OCI-LY7 (cell line): Measurements from ENCODE around the gene PWWP2A. TPM values are rescaled to one million over a fixed set of nuclear protein-coding genes. Genes with fewer than 3 reads are reported as not detected.

Experiments
- BruUV-seq: library from RNA; stranded (reverse); fragments of 400-500 nt; replicated peaks from 2 replicates; lab custom pipeline; 2021; lab: Mats Ljungman, UMichigan
- CTCF ChIA-PET: fragments of 300-600 bp; sonication (Branson Sonifier 250); formaldehyde crosslinking; loops from one replicate; lab custom pipeline; 2022; ENCODE audit warnings: antibody characterized with exemption; ENCODE audit not compliant: unreplicated experiment; lab: Charles Lee
- POLR2A ChIA-PET: fragments of 300-600 bp; sonication (Branson Sonifier 250); formaldehyde crosslinking; loops from one replicate; lab custom pipeline; 2022; ENCODE audit warnings: antibody characterized with exemption; lab: Charles Lee
- DNase-seq: peaks from one replicate; pipeline ENCODE4 v3.0.0-alpha.2; 2015; ENCODE audit warnings: low spot score
- H2AFZ ChIP-seq: fragments of 200-600 bp; sonication (generic), shearing (Covaris generic); 2 replicates; pipeline ENCODE4 v1.6.1; 2014; ENCODE audit warnings: mild to moderate bottlenecking, antibody characterized with exemption, low read length, moderate library complexity
- H3K27ac ChIP-seq: fragments of 200-600 bp; sonication (generic); 2 replicates; pipeline ENCODE4 v1.5.1; 2014; ENCODE audit warnings: mixed run types, low read depth, mild to moderate bottlenecking, moderate library complexity, low read length, inconsistent platforms; ENCODE audit not compliant: poor library complexity, severe bottlenecking
- H3K36me3 ChIP-seq: fragments of 200-600 bp; sonication (generic); 2 replicates; pipeline ENCODE4 v1.6.1; 2014; ENCODE audit warnings: mild to moderate bottlenecking, antibody characterized with exemption, low read length, moderate library complexity, mixed read lengths; ENCODE audit not compliant: insufficient read depth
- H3K4me1 ChIP-seq: fragments of 200-600 bp; sonication (generic); 2 replicates; pipeline ENCODE4 v1.5.1; 2014; ENCODE audit warnings: mild to moderate bottlenecking, low read length; ENCODE audit not compliant: insufficient read depth, poor library complexity, severe bottlenecking
- H3K4me2 ChIP-seq: fragments of 200-600 bp; sonication (generic); 2 replicates; pipeline ENCODE4 v1.6.1; 2014; ENCODE audit warnings: mild to moderate bottlenecking, low read length
- H3K4me3 ChIP-seq: fragments of 200-600 bp; sonication (generic); 2 replicates; pipeline ENCODE4 v1.5.1; 2014; ENCODE audit warnings: mild to moderate bottlenecking, low read depth, low read length; ENCODE audit not compliant: poor library complexity, severe bottlenecking
- H3K79me2 ChIP-seq: fragments of 200-600 bp; sonication (generic); 2 replicates; pipeline ENCODE4 v1.6.1; 2016; ENCODE audit warnings: low read depth, mild to moderate bottlenecking, low read length, moderate library complexity, mixed read lengths; ENCODE audit not compliant: insufficient read depth
- H3K9me2 ChIP-seq: fragments of 200-600 bp; sonication (generic); 2 replicates; pipeline ENCODE4 v1.6.1; 2016; ENCODE audit warnings: mild to moderate bottlenecking, low read length, mixed read lengths; ENCODE audit not compliant: insufficient read depth
- H3K9me3 ChIP-seq: fragments of 200-600 bp; sonication (generic); 2 replicates; pipeline ENCODE4 v1.6.1; 2014; ENCODE audit warnings: mild to moderate bottlenecking, mixed run types, low read length, mixed read lengths
- H4K20me1 ChIP-seq: fragments of 200-600 bp; sonication (generic); 2 replicates; pipeline ENCODE4 v1.6.1; 2014; ENCODE audit warnings: mild to moderate bottlenecking, antibody characterized with exemption, low read length, moderate library complexity, mixed read lengths; ENCODE audit not compliant: insufficient read depth
- EZH2phosphoT487 ChIP-seq: fragments of 200-600 bp; sonication (generic); IDR thresholded peaks from 2 replicates; pipeline ENCODE4 v1.6.1; 2018; ENCODE audit warnings: low read depth, borderline replicate concordance, mild to moderate bottlenecking, mixed run types, antibody characterized with exemption, low read length, moderate library complexity, mixed read lengths
- intact Hi-C: fragments of 100-400 bp; cut with micrococcal nuclease; formaldehyde crosslinking; loops from one replicate; pipeline ENCODE4 v1.10.0; 2022; ENCODE audit not compliant: unreplicated experiment
- total RNA-seq, 2 experiments: library from RNA; depleted of rRNA in 1 of 2; stranded (reverse); fragments of >200 nt in 1 of 2; shearing (Covaris generic) in 1 of 2; gene quantifications; 2 replicates each; pipeline ENCODE4 v1.2.3, GENCODE V29; 2014 to 2022
- TF ChIP-seq, protein P1 (sequence below): fragments of 200-600 bp; sonication (generic); conservative IDR thresholded peaks from 2 replicates; pipeline ENCODE4 v1.5.1; 2014; ENCODE audit warnings: mild to moderate bottlenecking, antibody characterized with exemption, low read length, moderate library complexity, mixed read lengths

PWWP2A gene
- total RNA-seq, 2 experiments from 2014 or later: 28.3 to 28.4 TPM

DNA sequence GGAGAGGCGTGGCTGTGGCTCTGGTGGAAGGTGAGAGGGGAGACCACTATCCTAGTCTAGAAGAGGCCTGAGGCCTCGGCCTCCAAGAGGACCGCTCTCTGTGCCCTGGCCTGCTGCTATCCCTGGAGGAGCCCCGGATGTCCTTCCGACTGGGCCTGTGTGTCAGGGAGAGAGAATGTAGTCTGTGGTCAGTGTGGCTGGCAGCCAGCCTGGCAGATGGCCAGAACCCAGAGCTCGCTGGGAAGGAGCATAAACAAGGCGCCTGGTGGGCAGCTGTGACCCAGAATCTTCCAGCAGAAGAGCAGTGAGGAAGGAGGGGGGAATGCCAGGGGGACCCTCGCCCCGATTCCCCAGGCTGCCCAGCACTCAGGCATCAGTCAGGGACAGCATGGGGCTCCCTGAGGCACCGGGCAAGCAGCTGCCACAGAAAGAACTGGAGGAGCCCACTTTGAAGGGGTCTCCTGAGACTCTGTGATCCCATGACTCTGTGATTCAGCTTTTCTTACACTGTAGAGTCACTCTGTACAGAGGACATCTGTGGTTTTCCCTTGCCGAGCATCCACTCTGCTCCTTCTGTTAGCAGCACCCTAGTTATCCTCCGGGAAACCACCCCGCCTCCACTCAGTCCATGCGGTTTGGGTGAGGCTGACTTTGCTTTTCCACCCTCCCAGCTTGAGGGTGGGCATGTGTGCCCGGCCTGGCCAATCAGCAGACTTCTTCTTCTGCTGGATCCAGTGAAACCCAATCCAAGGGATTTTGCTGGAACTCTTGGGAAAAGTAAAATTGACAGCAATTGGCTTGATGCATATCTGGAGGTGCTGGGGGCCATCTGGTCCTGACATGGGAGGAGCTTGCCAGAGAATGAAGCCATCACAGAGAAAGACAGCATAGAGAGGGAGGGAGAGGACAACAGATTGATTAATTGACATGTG is 46.2 kb upstream of the PWWP2A start:
- H3K79me2 ChIP-seq: no peaks in the 10 kb centered on the region
- POLR2A ChIA-PET: interaction anchor here (1.3 kb wide), 1 partner anchor 11 kb away, joined by 3 read pairs; no protein-coding TSS in a partner anchor
- no peaks in the 10 kb centered on the region for H4K20me1 ChIP-seq
- BruUV-seq: no TSS peak
- no peak overlapping the region for H3K4me3 ChIP-seq
- no peaks in the 10 kb centered on the region for H3K9me2 ChIP-seq
- DNase-seq: no peak
- CTCF ChIA-PET: interaction anchor here (0.6 kb wide), 1 partner anchor 81 kb away, joined by 3 read pairs; no protein-coding TSS in a partner anchor
- H3K4me2 ChIP-seq: no peak overlapping the region
- intact Hi-C loops: no loop called here
- peaks cover 5% of the 10 kb centered on the region for H3K4me1 ChIP-seq
- no peak overlapping the region for H3K27ac ChIP-seq
- H3K9me3 ChIP-seq: no peaks in the 10 kb centered on the region
- no peak overlapping the region for H2AFZ ChIP-seq
- TF ChIP-seq, protein P1, sequence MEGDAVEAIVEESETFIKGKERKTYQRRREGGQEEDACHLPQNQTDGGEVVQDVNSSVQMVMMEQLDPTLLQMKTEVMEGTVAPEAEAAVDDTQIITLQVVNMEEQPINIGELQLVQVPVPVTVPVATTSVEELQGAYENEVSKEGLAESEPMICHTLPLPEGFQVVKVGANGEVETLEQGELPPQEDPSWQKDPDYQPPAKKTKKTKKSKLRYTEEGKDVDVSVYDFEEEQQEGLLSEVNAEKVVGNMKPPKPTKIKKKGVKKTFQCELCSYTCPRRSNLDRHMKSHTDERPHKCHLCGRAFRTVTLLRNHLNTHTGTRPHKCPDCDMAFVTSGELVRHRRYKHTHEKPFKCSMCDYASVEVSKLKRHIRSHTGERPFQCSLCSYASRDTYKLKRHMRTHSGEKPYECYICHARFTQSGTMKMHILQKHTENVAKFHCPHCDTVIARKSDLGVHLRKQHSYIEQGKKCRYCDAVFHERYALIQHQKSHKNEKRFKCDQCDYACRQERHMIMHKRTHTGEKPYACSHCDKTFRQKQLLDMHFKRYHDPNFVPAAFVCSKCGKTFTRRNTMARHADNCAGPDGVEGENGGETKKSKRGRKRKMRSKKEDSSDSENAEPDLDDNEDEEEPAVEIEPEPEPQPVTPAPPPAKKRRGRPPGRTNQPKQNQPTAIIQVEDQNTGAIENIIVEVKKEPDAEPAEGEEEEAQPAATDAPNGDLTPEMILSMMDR: no peak
- TF ChIP-seq EZH2phosphoT487: no peak
- no peaks in the 10 kb centered on the region for H3K36me3 ChIP-seq

DNA sequence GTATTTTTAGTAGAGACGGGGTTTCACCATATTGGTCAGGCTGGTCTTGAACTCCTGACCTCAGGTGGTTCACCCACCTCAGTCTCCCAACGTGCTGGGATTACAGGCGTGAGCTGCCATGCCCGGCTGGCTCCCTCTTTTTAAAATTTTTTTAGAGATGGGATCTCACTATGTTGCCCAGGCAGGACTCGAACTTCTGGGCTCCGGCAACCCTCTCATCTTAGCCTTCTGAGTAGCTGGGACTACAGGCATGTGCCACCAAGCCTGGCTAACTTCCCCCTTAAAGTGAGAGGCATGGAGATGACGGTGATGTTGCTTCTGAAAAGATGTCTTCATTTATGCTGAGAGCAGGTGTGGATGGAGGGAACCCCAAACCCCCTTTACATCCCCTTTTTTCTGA is 43.7 kb upstream of the PWWP2A start:
- no peak for TF ChIP-seq EZH2phosphoT487
- TF ChIP-seq, protein P1: no peak
- no peak overlapping the region for H3K4me3 ChIP-seq
- H3K79me2 ChIP-seq: no peaks in the 10 kb centered on the region
- no peak overlapping the region for H3K4me2 ChIP-seq
- H3K4me1 ChIP-seq: peaks cover 13% of the 10 kb centered on the region
- H3K36me3 ChIP-seq: no peaks in the 10 kb centered on the region
- H3K9me3 ChIP-seq: no peaks in the 10 kb centered on the region
- DNase-seq: no peak
- BruUV-seq: no TSS peak
- H3K27ac ChIP-seq: no peak overlapping the region
- no peaks in the 10 kb centered on the region for H4K20me1 ChIP-seq
- no peaks in the 10 kb centered on the region for H3K9me2 ChIP-seq
- intact Hi-C loops: no loop called here
- POLR2A ChIA-PET: interaction anchor here (0.7 kb wide), 1 partner anchor 9 kb away, joined by 3 read pairs; no protein-coding TSS in a partner anchor
- CTCF ChIA-PET: no interaction called here
- no peak overlapping the region for H2AFZ ChIP-seq
